PC-9 (cell line): ENCODE measurements around the gene NANOS3.

Experiments used
- CTCF ChIP-seq: fragments of 200-600 bp; sonication (generic); conservative IDR thresholded peaks from 2 replicates; pipeline ENCODE4 v1.6.1; 2017; ENCODE audit warnings: mixed run types, antibody characterized with exemption, mild to moderate bottlenecking, moderate library complexity
- EZH2 ChIP-seq: fragments of 200-600 bp; sonication (generic); IDR thresholded peaks from 2 replicates; pipeline ENCODE4 v1.8.0; 2017; ENCODE audit warnings: antibody characterized with exemption, low read depth

GRCh38 chr19:13884726-13885591, 8.0 kb downstream of the NANOS3 start:
- TF ChIP-seq CTCF = no peak
- TF ChIP-seq EZH2 = no peak
